Measurements from ENCODE around the gene ENDOD1.
"Not testable (repeated sequence)": the region's sequence is repeated elsewhere in the genome, so short reads cannot be mapped to it uniquely, and the experiment has no call there.

The ENDOD1 gene

DNA sequence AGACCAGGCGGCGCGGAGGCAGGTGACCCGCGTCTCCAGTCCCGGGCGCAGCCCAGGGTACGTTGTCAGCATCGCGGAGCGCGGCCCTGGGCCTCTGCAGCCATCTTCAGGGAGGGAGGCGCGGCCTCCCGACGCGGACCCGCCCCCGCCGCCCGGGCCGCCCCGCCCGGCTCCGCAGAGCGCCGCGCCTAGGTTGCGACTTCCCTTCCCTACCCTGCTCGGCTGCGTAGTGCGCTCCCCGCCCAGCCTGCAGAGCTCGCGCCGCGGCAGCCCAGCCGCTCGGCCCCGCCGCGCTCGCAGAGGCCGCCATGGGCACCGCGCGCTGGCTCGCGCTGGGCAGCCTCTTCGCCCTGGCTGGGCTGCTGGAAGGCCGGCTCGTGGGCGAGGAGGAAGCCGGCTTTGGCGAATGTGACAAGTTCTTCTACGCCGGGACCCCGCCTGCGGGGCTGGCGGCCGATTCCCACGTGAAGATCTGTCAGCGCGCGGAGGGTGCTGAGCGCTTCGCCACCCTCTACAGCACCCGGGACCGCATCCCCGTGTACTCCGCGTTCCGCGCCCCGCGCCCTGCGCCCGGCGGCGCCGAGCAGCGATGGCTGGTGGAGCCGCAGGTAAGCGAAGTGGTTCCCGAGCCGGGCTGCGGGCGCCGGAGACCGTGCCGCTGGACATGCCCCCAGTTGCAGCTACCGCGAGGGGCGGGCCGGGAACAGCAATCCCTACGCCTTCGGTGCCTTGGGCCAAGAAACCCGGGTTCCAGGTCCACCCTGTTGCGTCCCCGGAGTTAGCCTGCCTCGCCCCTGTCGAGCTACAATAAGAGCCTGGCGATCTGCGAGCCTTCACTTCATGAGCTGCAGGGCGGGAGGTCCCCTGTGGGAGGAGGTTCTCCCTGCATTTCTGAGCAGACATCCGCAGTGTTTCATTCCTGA, at the start of gene ENDOD1:
Gene ENDOD1, plus strand, starts transcription at position 227 of the 923 bp plus-strand sequence. Its CDS starts 82 bp downstream, at position 309.
- peak; percentile 74 for DNase-seq

DNA sequence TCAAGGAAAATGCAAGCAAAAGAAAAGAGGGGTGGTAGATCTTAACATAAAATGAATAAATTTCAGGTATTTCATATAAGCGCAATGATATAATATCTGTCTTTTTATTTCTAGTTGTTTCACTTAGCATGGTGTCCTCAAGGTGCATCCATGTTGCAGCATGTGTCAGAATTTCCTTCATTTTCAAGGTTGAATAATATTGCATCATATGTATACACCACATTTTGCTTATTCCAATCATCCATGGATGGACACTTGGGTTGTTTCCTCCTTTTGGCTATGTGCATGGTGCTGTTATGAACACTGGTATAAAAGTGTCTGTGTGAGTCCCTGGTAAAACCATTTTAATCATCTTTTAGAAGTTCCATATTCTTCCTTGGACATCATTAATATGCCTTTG, 47.4 kb upstream of the ENDOD1 start:
- no peak for DNase-seq

GRCh38 chr11:95042906-95043305, 46.7 kb upstream of the ENDOD1 start:
- DNase-seq, result no peak

- no peak for DNase-seq
Measured at GRCh38 chr11:95044010-95044409, 45.6 kb upstream of the ENDOD1 start.

DNA sequence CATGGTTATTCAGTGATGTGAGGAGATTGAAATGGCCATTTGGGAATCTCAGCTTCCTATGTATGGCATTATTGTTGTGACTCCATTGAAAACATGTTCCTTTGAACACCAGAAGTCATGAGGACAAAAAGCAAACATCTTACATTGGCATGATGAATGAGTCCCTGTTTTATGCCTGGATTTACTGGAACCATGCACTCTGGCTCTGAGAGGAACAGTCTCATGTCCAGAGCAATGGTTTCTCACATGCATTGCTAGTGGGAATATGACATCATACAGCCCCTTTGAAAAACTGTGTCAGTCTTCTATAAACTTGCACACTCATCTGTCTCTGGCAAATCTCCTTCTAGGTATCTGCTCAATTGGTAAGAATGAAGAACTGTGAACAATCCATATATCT, 43.8 kb upstream of the ENDOD1 start:
- no peak for DNase-seq

- DNase-seq, result not testable (repeated sequence)
Measured at GRCh38 chr11:95049122-95049521, 40.5 kb upstream of the ENDOD1 start, which contains the start of gene KDM4F. KDM4F (plus strand) TSS chr11:95049422.

- no peak for DNase-seq
Measured at GRCh38 chr11:95050595-95051202, 38.9 kb upstream of the ENDOD1 start.

DNA sequence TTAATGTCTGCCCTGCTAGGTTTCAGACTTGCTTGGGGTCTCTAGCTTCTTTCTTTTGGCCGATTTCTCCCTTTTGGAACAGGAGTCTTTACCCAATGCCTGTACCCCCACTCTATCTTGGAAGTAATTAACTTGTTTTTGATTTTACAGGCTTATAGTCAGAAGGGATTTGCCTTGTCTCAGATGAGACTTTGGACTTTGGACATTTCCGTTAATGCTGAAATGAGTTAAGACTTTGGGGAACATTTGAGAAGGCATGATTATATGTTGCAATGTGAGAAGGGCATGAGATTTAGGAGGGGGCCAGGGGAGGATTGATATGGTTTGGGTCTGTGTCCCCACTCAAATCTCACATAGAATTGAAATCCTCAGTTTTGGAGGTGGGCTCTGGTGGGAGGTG, 35.3 kb upstream of the ENDOD1 start:
- DNase-seq, result no peak

GRCh38 chr11:95055283-95055897, 34.3 kb upstream of the ENDOD1 start:
- DNase-seq, result no peak

DNA sequence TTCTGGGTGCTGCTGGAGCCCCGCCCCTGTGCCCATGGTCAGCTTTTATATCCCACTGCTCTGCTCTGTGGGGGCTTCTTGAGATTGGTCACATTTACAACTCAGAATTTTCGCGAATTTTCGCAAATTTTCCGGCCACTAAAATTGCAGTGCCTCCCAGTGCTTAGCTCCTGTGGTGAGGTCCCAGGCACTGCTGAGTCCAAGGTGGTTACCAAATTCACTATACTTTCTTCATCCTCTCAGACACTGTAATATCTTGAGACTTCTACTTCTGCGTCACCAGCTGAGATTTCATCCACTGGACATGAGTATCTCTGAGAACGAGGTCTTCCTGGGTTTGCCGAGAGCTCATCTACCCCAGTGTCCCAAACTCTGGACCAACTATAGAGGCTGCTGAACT, 31.7 kb upstream of the ENDOD1 start:
- no peak for DNase-seq

- no peak for DNase-seq
Measured at GRCh38 chr11:95058621-95059020, 31.0 kb upstream of the ENDOD1 start.

- no peak for DNase-seq
Measured at GRCh38 chr11:95059046-95059445, 30.6 kb upstream of the ENDOD1 start.

DNA sequence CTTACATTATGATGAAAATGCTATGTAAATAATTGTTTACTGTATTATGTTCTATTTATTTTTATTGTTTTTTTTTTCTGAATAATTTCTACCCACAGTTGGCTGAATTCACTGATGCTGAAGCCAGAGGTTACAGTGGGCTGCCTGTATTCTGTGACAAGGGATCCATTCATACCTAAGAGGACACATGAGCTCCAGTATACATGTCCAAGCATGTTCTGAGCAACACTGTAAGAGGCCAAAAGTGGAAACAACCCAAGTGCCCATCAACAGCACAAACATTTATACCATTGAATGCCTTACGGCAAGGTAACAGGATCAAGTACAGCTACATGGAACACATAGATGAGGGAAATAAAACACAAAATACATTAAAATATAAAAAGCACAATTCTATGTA, 24.3 kb upstream of the ENDOD1 start:
- DNase-seq, result no peak

GRCh38 chr11:95066716-95067038, 23.0 kb upstream of the ENDOD1 start, which contains the start of gene SRSF8:
SRSF8 (plus strand) TSS chr11:95066919; CDS start chr11:95067227, 308 bp downstream.
- DNase-seq, result no peak

DNA sequence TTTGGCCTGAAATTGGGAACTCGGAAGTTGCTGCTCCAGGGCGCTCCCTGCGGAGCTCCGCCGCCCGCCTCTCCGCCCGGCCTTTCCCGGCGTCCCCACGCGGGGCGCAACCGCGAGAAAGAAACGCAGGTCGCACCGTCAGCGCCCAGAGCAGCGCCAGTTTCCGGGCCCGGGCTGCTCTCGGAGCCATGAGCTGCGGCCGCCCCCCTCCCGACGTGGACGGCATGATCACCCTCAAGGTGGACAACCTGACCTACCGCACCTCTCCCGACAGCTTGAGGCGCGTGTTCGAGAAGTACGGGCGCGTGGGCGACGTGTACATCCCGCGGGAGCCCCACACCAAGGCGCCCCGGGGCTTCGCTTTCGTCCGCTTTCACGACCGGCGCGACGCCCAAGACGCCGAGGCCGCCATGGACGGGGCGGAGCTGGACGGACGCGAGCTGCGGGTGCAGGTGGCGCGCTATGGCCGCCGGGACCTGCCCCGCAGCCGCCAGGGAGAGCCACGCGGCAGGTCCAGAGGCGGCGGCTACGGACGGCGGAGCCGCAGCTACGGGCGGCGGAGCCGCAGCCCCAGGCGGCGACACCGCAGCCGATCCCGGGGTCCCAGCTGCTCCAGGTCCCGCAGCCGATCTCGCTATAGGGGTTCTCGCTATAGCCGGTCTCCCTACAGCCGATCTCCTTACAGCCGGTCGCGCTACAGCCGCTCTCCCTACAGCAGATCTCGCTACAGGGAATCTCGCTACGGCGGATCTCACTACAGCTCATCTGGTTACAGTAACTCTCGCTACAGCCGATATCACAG, 22.4 kb upstream of the ENDOD1 start:
- peak; percentile 87 for DNase-seq

DNA sequence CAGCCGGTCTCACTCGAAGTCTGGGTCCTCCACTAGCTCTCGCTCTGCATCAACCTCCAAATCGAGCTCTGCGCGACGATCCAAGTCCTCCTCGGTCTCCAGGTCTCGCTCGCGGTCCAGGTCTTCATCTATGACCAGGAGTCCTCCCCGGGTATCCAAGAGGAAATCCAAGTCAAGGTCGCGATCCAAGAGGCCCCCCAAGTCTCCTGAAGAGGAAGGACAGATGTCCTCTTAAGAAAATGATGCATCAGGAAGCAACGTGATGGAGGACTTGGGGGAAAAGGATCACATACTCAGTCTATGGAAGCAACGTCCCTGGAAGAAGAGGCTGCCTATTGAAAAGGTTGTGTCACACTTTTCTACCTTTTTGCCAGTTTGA, 21.8 kb upstream of the ENDOD1 start:
- no peak for DNase-seq

- DNase-seq, result peak; percentile 94
Measured at GRCh38 chr11:95068549-95068948, 21.1 kb upstream of the ENDOD1 start.

DNA sequence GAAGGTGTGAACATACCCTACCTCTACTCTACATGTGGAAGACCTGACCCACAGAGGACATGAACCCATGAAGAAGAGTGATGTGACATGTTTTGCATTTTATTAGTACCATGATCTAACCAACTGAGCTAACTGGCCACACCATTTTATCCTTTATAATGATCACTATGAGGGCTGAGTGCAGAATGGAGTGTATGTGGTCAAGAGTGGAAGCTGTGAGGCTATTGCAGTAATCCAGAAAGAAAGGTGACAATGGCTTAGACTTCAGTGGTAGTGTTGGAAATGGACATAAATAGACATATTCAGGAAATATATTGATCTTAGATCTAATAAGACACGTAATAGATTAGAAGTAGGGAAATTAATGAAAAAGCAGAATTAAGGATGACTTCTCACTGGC, 19.2 kb upstream of the ENDOD1 start:
- no peak for DNase-seq

- DNase-seq, result no peak
Measured at GRCh38 chr11:95072948-95073347, 16.7 kb upstream of the ENDOD1 start.

DNA sequence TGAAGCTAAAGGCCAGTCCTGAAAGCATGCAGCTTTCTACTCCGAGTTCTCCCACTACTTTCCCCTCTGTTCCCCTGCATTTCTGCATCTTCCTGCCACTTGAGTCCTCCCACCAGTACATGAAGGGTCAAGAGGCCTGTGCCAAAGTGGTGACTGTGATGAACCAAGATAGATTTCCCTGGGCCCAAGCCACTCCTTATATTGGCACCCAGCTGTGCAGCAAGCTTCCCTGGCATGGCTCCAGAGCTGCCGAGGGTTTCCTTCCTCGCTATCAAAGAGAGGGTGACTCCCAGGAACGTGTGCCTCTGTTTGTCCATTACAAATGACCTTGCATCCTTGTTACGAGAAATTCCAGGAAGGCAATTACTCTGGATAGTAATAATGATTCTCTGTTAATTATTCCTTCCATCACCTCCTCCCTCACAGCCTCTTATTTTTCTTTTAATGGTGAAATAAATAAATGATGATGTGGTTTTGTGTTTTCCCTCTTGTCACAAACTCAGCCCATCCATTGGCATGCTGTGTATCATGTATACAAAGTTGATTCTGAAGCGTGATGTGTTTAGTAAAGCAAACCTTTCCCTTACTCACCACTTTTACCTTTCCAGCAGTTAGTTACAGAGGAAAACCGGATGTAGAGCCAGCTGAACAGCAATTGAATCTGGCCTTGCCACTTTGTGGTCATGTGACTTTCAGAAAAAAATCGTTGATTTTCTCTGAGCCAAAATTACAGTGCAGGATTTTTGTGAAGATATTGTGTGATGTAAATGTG, 14.7 kb upstream of the ENDOD1 start:
- DNase-seq, result no peak

DNA sequence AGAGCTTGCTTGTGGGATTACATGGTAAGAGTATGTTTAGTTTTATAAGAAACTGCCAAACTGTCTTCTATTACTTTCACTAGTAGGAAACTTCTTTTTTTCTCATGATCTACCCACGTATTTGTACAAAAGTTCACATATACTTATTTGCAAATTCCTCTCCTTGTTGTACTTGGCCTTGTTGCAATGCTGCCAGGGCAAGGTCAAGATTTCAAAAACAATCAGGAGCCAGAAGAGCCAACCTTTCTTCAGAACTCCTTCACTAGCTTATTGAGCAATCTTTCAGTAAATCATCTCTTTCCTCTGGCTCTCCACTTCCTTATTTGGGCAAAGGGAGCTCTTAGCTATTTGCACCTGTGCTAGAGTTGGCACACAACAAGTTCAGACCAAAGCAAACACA, 13.2 kb upstream of the ENDOD1 start:
- DNase-seq, result peak; percentile 46

DNA sequence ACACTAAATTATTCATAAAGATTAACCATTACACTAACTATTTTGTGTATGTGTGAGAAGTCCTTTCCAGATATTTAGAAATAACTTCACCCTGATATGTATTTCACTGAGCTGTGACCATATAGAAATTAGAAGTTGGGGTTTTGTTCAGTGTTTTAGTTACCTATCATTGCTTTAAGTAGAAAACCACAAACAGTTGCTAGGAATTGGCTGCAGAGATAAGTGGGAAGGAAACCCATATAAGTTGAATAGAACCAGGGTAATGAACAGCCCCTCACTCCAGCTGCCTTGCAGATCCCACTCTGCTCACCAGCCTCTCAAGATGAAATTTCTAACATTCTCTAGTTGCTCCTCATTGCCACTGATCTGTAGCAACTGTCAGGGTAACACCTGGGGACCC, 12.7 kb upstream of the ENDOD1 start:
- peak; percentile 12 for DNase-seq

Measured in OCI-M1 (cell line).